ENCODE measurements around the gene BRCA2. TPM values are rescaled to one million over a fixed set of nuclear protein-coding genes. Genes with fewer than 3 reads are reported as not detected.

The BRCA2 gene
- total and polyA plus RNA-seq, 2 experiments from 2014 or later, result 3.7 to 5.3 TPM

DNA sequence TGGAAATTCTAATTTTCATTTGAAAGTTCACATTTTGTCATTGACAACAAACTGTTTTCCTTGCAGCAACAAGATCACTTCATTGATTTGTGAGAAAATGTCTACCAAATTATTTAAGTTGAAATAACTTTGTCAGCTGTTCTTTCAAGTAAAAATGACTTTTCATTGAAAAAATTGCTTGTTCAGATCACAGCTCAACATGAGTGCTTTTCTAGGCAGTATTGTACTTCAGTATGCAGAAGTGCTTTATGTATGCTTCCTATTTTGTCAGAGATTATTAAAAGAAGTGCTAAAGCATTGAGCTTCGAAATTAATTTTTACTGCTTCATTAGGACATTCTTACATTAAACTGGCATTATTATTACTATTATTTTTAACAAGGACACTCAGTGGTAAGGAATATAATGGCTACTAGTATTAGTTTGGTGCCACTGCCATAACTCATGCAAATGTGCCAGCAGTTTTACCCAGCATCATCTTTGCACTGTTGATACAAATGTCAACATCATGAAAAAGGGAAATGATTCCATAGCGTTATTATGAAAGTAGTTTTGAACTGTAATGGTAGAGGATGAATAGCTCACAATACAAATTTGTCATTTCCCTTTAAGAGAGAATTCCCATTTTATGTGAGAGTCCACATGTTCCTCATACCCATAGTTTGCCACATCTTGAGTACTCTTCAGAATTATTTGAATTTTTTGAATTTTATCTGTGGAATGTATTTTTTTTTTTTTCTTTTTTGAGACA lies 2.6 kb downstream of the BRCA2 start:
- Histone ChIP-seq H3K9ac (no peak overlapping the region), H2AFZ (peak overlapping the region; percentile 99; the same call in 1 of the 2 replicates), H3K4me2 (ENCODE audit: unreplicated experiment) (no peak overlapping the region), H3F3A (ENCODE audit: insufficient read depth) (peaks cover 7% of the 10 kb centered on the region; the same call in 1 of the 2 replicates), H3K4me1 (ENCODE audit: insufficient read depth) (peaks cover 3% of the 10 kb centered on the region; the same call in 1 of the 2 replicates), H3K27ac (no peak overlapping the region), H3K9me3 (ENCODE audit: low read depth) (no peaks in the 10 kb centered on the region), H3K9me2 (ENCODE audit: insufficient read depth) (no peaks in the 10 kb centered on the region), H3K27me3 (replicated peaks; ENCODE audit: insufficient read depth) (no peaks in the 10 kb centered on the region), H3K36me3 (ENCODE audit: low read depth) (no peaks in the 10 kb centered on the region), H3K79me2 (ENCODE audit: insufficient read depth) (peaks cover 7% of the 10 kb centered on the region; the same call in 1 of the 2 replicates), H4K20me1 (ENCODE audit: insufficient read depth) (no peaks in the 10 kb centered on the region), H3K4me3 (no peak overlapping the region)
- no peak for TF ChIP-seq EZH2 (IDR thresholded peaks at IDR 0.05; ENCODE audit: insufficient read depth, poor library complexity, severe bottlenecking)
- TF ChIP-seq EZH2phosphoT487 (IDR thresholded peaks at IDR 0.05; ENCODE audit: insufficient read depth, low read depth), result no peak
- in situ Hi-C loops (cut with MboI), result no loop called here
- DNase-seq, result no peak
- 99 to 100% methylated on average over 2 of the region's 2 CpGs for WGBS, 2 experiments (ENCODE audit: low coverage in 1 of 2, low lambda C conversion rate in 2 of 2, missing lambda C conversion rate in 2 of 2)

- in situ Hi-C loops (cut with MboI), result no loop called here
Observed at GRCh38 chr13:32320528-32320927, 5.2 kb downstream of the BRCA2 start.

GRCh38 chr13:32323912-32324311 lies 8.6 kb downstream of the BRCA2 start:
- Histone ChIP-seq H3K36me3 (ENCODE audit: low read depth) (no peaks in the 10 kb centered on the region), H3F3A (ENCODE audit: insufficient read depth) (peaks cover 4% of the 10 kb centered on the region; the same call in 1 of the 2 replicates), H3K27me3 (replicated peaks; ENCODE audit: insufficient read depth) (no peaks in the 10 kb centered on the region), H3K79me2 (ENCODE audit: insufficient read depth) (no peaks in the 10 kb centered on the region), H3K4me3 (no peak overlapping the region), H3K9me2 (ENCODE audit: insufficient read depth) (no peaks in the 10 kb centered on the region), H4K20me1 (ENCODE audit: insufficient read depth) (no peaks in the 10 kb centered on the region), H2AFZ (peak overlapping the region; percentile 13), H3K4me1 (ENCODE audit: insufficient read depth) (peaks cover 13% of the 10 kb centered on the region), H3K9ac (peak overlapping the region; percentile 57), H3K4me2 (ENCODE audit: unreplicated experiment) (peak overlapping the region; percentile 48), H3K27ac (peak overlapping the region; percentile 88), H3K9me3 (ENCODE audit: low read depth) (no peaks in the 10 kb centered on the region)
- in situ Hi-C loops (cut with MboI), result no loop called here
- peak; percentile 83 for DNase-seq
- TF ChIP-seq EZH2 (IDR thresholded peaks at IDR 0.05; ENCODE audit: insufficient read depth, poor library complexity, severe bottlenecking) (no peak), EZH2phosphoT487 (IDR thresholded peaks at IDR 0.05; ENCODE audit: insufficient read depth, low read depth) (no peak)

More at GRCh38 chr13:32320528-32320927, 5.2 kb downstream of the BRCA2 start:
- TF ChIP-seq EZH2 (IDR thresholded peaks at IDR 0.05; ENCODE audit: insufficient read depth, poor library complexity, severe bottlenecking) (no peak), EZH2phosphoT487 (IDR thresholded peaks at IDR 0.05; ENCODE audit: insufficient read depth, low read depth) (no peak)
- Histone ChIP-seq H3K9me2 (ENCODE audit: insufficient read depth) (no peaks in the 10 kb centered on the region), H3K9me3 (ENCODE audit: low read depth) (no peaks in the 10 kb centered on the region), H3K4me1 (ENCODE audit: insufficient read depth) (peaks cover 16% of the 10 kb centered on the region), H3K79me2 (ENCODE audit: insufficient read depth) (peaks cover 7% of the 10 kb centered on the region; the same call in 1 of the 2 replicates), H3K27me3 (replicated peaks; ENCODE audit: insufficient read depth) (no peaks in the 10 kb centered on the region), H3K4me3 (no peak overlapping the region), H3K36me3 (ENCODE audit: low read depth) (no peaks in the 10 kb centered on the region), H3K9ac (no peak overlapping the region), H3F3A (ENCODE audit: insufficient read depth) (peaks cover 11% of the 10 kb centered on the region; the same call in 1 of the 2 replicates), H3K4me2 (ENCODE audit: unreplicated experiment) (no peak overlapping the region), H3K27ac (no peak overlapping the region), H4K20me1 (ENCODE audit: insufficient read depth) (no peaks in the 10 kb centered on the region), H2AFZ (no peak overlapping the region)
- DNase-seq, result no peak
- 75 to 83% methylated on average over 4 of the region's 4 CpGs for WGBS, 2 experiments (ENCODE audit: low coverage in 1 of 2, low lambda C conversion rate in 2 of 2, missing lambda C conversion rate in 2 of 2)

GRCh38 chr13:32330441-32330840 lies 15.1 kb downstream of the BRCA2 start:
- peaks cover 11% of the 10 kb centered on the region for H3K4me1 ChIP-seq (ENCODE audit: insufficient read depth)
- H3K9me3 ChIP-seq (ENCODE audit: low read depth), result no peaks in the 10 kb centered on the region
- H3K27me3 ChIP-seq (replicated peaks; ENCODE audit: insufficient read depth), result no peaks in the 10 kb centered on the region
- no peak for TF ChIP-seq EZH2 (IDR thresholded peaks at IDR 0.05; ENCODE audit: insufficient read depth, poor library complexity, severe bottlenecking)
- peaks cover 9% of the 10 kb centered on the region for H3F3A ChIP-seq (ENCODE audit: insufficient read depth)
- H3K4me2 ChIP-seq (ENCODE audit: unreplicated experiment), result peak overlapping the region; percentile 13
- H3K9ac ChIP-seq, result no peak overlapping the region
- H3K79me2 ChIP-seq (ENCODE audit: insufficient read depth), result no peaks in the 10 kb centered on the region
- no peak overlapping the region for H3K4me3 ChIP-seq
- in situ Hi-C loops (cut with MboI), result no loop called here
- 0 out of 2 replicates have a peak overlapping the region, but pooled peaks have one; percentile 27 for H2AFZ ChIP-seq
- no peaks in the 10 kb centered on the region for H3K9me2 ChIP-seq (ENCODE audit: insufficient read depth)
- DNase-seq, result peak; percentile 90
- H3K27ac ChIP-seq, result peak overlapping the region; percentile 74
- WGBS, 2 experiments (ENCODE audit: low coverage in 1 of 2, low lambda C conversion rate in 2 of 2, missing lambda C conversion rate in 2 of 2), result 12 to 15% methylated on average over 2 of the region's 2 CpGs
- H4K20me1 ChIP-seq (ENCODE audit: insufficient read depth), result no peaks in the 10 kb centered on the region
- H3K36me3 ChIP-seq (ENCODE audit: low read depth), result peaks cover 4% of the 10 kb centered on the region; the same call in 1 of the 2 replicates

Measured in GM23248 (cell line).